ENCODE data around the gene OSTF1. TPM values are rescaled to one million over a fixed set of nuclear protein-coding genes. Genes with fewer than 3 reads are reported as not detected.

The OSTF1 gene
- total and polyA plus RNA-seq, 2 experiments from 2014 or later: 34.9 to 70.9 TPM

DNA sequence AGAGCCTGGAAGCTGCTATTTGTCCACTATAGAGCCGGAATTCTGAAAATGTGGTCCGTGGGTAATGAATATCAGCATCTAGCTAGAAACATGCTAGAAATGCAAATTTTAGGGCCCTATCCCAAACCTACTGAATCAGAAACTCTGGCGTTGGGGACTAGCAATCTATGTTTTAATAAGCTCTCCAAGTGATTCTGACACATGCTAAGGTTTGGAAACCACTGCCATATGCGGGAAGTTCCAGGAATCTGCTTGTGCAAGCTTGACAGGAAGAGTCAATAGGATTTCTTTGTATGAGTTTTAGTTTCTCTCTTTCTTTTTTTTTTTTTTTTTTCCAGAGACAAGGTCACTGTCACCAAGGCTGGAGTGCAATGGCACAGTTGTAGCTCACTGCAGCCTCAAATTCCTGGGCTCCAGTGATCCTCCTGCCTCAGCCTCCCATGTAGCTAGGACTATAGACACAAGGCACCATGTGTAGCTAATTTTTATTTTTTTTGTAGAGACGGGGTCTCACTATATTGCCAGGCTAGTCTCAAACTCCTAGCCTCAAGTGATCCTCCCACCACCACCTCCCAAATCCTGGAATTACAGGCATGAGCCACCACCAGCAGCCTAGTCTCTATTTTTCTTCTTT lies 33.8 kb upstream of the OSTF1 start:
- Histone ChIP-seq H3K9me3 (ENCODE audit: low read depth) (no peaks in the 10 kb centered on the region), H2AFZ (no peak overlapping the region), H3K36me3 (ENCODE audit: low read depth) (no peaks in the 10 kb centered on the region), H3K27ac (no peak overlapping the region), H3K4me2 (ENCODE audit: unreplicated experiment) (no peak overlapping the region), H3K79me2 (ENCODE audit: insufficient read depth) (no peaks in the 10 kb centered on the region), H3K9me2 (ENCODE audit: insufficient read depth) (no peaks in the 10 kb centered on the region), H4K20me1 (ENCODE audit: insufficient read depth) (no peaks in the 10 kb centered on the region), H3K4me3 (no peak overlapping the region), H3F3A (ENCODE audit: insufficient read depth) (no peaks in the 10 kb centered on the region), H3K27me3 (replicated peaks; ENCODE audit: insufficient read depth) (no peaks in the 10 kb centered on the region), H3K4me1 (ENCODE audit: insufficient read depth) (no peaks in the 10 kb centered on the region), H3K9ac (no peak overlapping the region)
- DNase-seq: peak; percentile 35
- no peak for TF ChIP-seq EZH2phosphoT487 (IDR thresholded peaks at IDR 0.05; ENCODE audit: insufficient read depth, low read depth)
- TF ChIP-seq EZH2 (IDR thresholded peaks at IDR 0.05; ENCODE audit: insufficient read depth, poor library complexity, severe bottlenecking): no peak
- WGBS, 2 experiments (ENCODE audit: low coverage in 1 of 2, low lambda C conversion rate in 2 of 2, missing lambda C conversion rate in 2 of 2): 45 to 49% methylated on average over 5 of the region's 5 CpGs
- in situ Hi-C loops (cut with MboI): no loop called here

DNA sequence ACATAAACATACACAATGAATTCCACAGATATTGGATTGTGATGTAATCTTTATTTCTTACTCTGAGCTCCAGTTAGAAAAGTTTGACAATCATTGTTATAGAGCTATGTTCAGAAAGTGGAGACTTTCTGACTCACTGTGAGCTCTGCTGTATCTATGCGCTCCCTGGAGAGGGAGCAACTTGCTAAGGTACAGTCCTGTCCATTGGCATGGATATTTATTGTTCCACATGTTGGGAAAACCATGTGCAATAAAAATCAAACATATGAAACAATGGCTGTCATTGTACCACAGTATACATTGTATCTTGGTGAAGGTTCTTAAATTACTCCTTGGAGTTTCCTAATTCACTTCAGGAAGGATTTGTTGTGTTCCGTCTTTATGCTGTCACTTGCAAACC lies 27.1 kb upstream of the OSTF1 start:
- Histone ChIP-seq H4K20me1 (ENCODE audit: insufficient read depth) (no peaks in the 10 kb centered on the region), H2AFZ (no peak overlapping the region), H3K9me3 (ENCODE audit: low read depth) (no peaks in the 10 kb centered on the region), H3K4me2 (ENCODE audit: unreplicated experiment) (no peak overlapping the region), H3K9me2 (ENCODE audit: insufficient read depth) (no peaks in the 10 kb centered on the region), H3K36me3 (ENCODE audit: low read depth) (no peaks in the 10 kb centered on the region), H3K27ac (no peak overlapping the region), H3F3A (ENCODE audit: insufficient read depth) (peaks cover 22% of the 10 kb centered on the region), H3K79me2 (ENCODE audit: insufficient read depth) (no peaks in the 10 kb centered on the region), H3K9ac (no peak overlapping the region), H3K27me3 (replicated peaks; ENCODE audit: insufficient read depth) (no peaks in the 10 kb centered on the region), H3K4me3 (no peak overlapping the region), H3K4me1 (ENCODE audit: insufficient read depth) (peaks cover 18% of the 10 kb centered on the region)
- in situ Hi-C loops (cut with MboI): no loop called here
- no peak for DNase-seq
- no peak for TF ChIP-seq EZH2phosphoT487 (IDR thresholded peaks at IDR 0.05; ENCODE audit: insufficient read depth, low read depth)
- TF ChIP-seq EZH2 (IDR thresholded peaks at IDR 0.05; ENCODE audit: insufficient read depth, poor library complexity, severe bottlenecking): no peak
- 98 to 100% methylated on average over 2 of the region's 2 CpGs for WGBS, 2 experiments (ENCODE audit: low coverage in 1 of 2, low lambda C conversion rate in 2 of 2, missing lambda C conversion rate in 2 of 2)

DNA sequence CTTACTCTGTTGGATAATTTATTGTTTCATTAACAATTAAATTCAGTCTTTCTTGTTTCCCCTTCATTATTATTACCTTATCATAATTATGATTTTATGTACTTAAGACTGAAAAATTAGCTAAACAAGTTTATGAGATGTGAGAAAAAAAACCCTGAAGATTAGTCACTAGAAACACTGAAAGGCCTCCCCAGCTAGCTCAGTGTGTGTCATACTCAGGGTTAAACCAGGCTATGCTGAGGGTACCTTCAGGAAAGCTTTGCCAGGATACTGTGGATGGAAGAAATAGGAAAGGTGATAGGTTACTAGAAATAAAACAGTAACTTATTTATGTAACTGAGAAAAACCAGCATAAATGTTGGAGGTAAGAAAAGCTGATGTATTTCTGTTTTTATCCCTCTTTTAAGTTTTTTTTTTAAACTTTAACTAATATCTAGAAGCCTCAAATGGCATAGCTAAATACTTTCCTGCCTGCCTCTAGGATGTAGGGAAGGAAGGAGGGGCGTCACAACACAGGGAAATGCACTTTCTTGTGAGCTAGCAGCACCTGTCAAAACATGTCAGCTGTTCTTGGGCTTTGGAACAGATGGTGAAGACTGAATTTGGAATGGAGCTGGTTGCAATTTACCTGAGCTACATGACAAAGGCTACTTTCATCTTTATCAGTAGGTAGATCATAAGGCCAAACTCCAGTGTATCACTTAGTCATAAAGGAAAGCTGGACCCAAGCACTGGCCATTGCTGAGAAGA lies 24.6 kb upstream of the OSTF1 start:
- peaks cover 22% of the 10 kb centered on the region for H3F3A ChIP-seq (ENCODE audit: insufficient read depth)
- peak overlapping the region; percentile 16 for H3K4me2 ChIP-seq (ENCODE audit: unreplicated experiment)
- TF ChIP-seq EZH2 (IDR thresholded peaks at IDR 0.05; ENCODE audit: insufficient read depth, poor library complexity, severe bottlenecking) (no peak), EZH2phosphoT487 (IDR thresholded peaks at IDR 0.05; ENCODE audit: insufficient read depth, low read depth) (no peak)
- in situ Hi-C loops (cut with MboI): no loop called here
- no peak overlapping the region for H3K9ac ChIP-seq
- H3K9me3 ChIP-seq (ENCODE audit: low read depth): no peaks in the 10 kb centered on the region
- no peaks in the 10 kb centered on the region for H3K36me3 ChIP-seq (ENCODE audit: low read depth)
- no peaks in the 10 kb centered on the region for H4K20me1 ChIP-seq (ENCODE audit: insufficient read depth)
- H3K79me2 ChIP-seq (ENCODE audit: insufficient read depth): no peaks in the 10 kb centered on the region
- H3K4me3 ChIP-seq: no peak overlapping the region
- peaks cover 18% of the 10 kb centered on the region for H3K4me1 ChIP-seq (ENCODE audit: insufficient read depth)
- H3K27me3 ChIP-seq (replicated peaks; ENCODE audit: insufficient read depth): no peaks in the 10 kb centered on the region
- H3K27ac ChIP-seq: peak overlapping the region; percentile 42
- H3K9me2 ChIP-seq (ENCODE audit: insufficient read depth): no peaks in the 10 kb centered on the region
- no peak overlapping the region for H2AFZ ChIP-seq
- 47 to 57% methylated on average over 1 of the region's 1 CpG for WGBS, 2 experiments (ENCODE audit: low coverage in 1 of 2, low lambda C conversion rate in 2 of 2, missing lambda C conversion rate in 2 of 2)
- peak; percentile 71 for DNase-seq

DNA sequence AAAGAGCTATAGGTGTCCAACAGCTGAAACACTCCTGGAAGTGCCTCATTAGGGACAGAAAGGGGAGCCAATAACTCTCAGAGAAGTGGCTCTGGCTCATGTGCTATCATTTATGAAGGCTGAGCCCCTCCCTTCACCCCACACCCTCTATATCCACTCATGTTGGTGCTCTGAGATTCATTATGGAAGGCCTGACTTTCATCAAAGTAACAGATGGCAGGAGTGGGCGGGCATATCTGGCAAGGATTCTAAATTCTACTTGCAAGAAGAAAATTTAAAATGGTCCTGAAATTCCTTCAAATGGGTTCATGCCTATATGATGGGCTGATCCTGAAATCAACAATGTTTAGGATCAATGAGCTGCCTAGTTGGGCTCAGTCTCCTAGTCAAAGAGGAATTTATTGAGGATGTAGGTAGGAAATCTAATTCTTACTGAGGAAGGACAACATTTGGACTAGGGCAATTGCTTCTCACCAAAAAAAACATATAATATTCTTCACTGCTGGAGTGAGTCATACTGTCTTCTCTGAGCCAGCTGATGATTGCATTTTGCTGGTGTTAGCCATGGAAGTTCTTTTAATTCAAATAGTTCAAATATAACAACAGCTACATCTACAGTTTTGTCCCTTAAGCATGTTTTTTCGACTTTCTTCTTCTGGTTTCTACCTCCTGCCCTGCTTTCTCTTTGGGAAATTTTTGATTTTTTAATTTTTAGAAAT lies 23.8 kb upstream of the OSTF1 start:
- peak overlapping the region; percentile 36 for H3K4me2 ChIP-seq (ENCODE audit: unreplicated experiment)
- H3K27me3 ChIP-seq (replicated peaks; ENCODE audit: insufficient read depth): no peaks in the 10 kb centered on the region
- no peak overlapping the region for H3K4me3 ChIP-seq
- 0 out of 2 replicates have a peak overlapping the region, but pooled peaks have one; percentile 28 for H3K9ac ChIP-seq
- peaks cover 18% of the 10 kb centered on the region for H3K4me1 ChIP-seq (ENCODE audit: insufficient read depth)
- H3K9me2 ChIP-seq (ENCODE audit: insufficient read depth): no peaks in the 10 kb centered on the region
- DNase-seq: peak; percentile 88
- H3F3A ChIP-seq (ENCODE audit: insufficient read depth): peaks cover 22% of the 10 kb centered on the region
- H3K36me3 ChIP-seq (ENCODE audit: low read depth): no peaks in the 10 kb centered on the region
- H3K9me3 ChIP-seq (ENCODE audit: low read depth): no peaks in the 10 kb centered on the region
- 3 to 4% methylated on average over 2 of the region's 2 CpGs for WGBS, 2 experiments (ENCODE audit: low coverage in 1 of 2, low lambda C conversion rate in 2 of 2, missing lambda C conversion rate in 2 of 2)
- peak overlapping the region; percentile 42 for H3K27ac ChIP-seq
- no peaks in the 10 kb centered on the region for H3K79me2 ChIP-seq (ENCODE audit: insufficient read depth)
- H2AFZ ChIP-seq: 0 out of 2 replicates have a peak overlapping the region, but pooled peaks have one; percentile 0
- no peak for TF ChIP-seq EZH2 (IDR thresholded peaks at IDR 0.05; ENCODE audit: insufficient read depth, poor library complexity, severe bottlenecking)
- no peak for TF ChIP-seq EZH2phosphoT487 (IDR thresholded peaks at IDR 0.05; ENCODE audit: insufficient read depth, low read depth)
- in situ Hi-C loops (cut with MboI): no loop called here
- no peaks in the 10 kb centered on the region for H4K20me1 ChIP-seq (ENCODE audit: insufficient read depth)

Data from GM23248 (cell line).